HL-60 (cell line): ENCODE measurements around the gene FAM89B.

Experiments used
- GABPA ChIP-seq: IDR thresholded peaks from 2 replicates; pipeline ENCODE4 v1.6.1; 2012; ENCODE audit warnings: low read depth
- POLR2AphosphoS5 ChIP-seq: IDR thresholded peaks from 2 replicates; pipeline ENCODE4 v1.6.1; 2012; ENCODE audit warnings: low read depth
- TF ChIP-seq, protein P1 (sequence below): IDR thresholded peaks from one replicate; pipeline ENCODE4 v1.5.1; 2011; ENCODE audit warnings: low read length, control low read depth, inconsistent platforms; ENCODE audit not compliant: insufficient read depth

DNA sequence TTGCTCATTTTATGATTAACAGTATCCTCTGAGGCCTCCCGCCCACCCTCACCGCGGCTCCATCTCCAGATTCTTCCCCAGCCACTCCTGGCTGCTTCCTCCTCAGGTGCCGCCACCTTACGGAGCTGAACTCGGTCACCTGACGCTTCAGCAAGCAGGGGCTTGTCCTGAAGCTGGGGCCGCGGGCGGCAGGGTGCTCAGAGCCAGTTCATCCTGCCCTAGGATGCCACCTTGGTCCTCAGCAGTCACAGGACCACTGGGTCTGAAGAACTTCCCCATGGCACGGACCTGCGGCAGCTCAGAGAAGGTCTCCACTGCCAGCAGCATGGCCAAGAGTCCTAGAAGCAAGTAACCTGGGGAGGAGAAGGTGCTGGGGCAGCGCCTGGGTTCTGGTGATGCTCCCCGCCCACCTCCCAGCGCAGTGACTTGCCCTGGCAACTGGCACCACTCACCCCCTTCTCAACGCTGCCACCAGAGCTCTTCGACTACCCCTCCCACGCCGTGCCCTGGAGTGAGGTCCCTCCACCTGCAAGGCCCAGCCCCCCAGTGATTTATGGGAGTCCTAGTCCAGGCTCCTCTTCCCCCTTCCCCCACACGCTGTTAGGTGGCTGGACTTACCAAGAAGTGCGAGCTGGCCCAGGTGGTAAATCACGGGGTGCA lies 20.6 kb downstream of the FAM89B start:
- TF ChIP-seq, protein P1, sequence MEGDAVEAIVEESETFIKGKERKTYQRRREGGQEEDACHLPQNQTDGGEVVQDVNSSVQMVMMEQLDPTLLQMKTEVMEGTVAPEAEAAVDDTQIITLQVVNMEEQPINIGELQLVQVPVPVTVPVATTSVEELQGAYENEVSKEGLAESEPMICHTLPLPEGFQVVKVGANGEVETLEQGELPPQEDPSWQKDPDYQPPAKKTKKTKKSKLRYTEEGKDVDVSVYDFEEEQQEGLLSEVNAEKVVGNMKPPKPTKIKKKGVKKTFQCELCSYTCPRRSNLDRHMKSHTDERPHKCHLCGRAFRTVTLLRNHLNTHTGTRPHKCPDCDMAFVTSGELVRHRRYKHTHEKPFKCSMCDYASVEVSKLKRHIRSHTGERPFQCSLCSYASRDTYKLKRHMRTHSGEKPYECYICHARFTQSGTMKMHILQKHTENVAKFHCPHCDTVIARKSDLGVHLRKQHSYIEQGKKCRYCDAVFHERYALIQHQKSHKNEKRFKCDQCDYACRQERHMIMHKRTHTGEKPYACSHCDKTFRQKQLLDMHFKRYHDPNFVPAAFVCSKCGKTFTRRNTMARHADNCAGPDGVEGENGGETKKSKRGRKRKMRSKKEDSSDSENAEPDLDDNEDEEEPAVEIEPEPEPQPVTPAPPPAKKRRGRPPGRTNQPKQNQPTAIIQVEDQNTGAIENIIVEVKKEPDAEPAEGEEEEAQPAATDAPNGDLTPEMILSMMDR: no peak
- no peak for TF ChIP-seq POLR2AphosphoS5
- TF ChIP-seq GABPA: no peak
